ENCODE data around the gene NASP. TPM values are rescaled to one million over a fixed set of nuclear protein-coding genes. Genes with fewer than 3 reads are reported as not detected.

Gene NASP
- total and polyA plus RNA-seq, 2 experiments from 2014 or later: 68.6 to 82.6 TPM

DNA sequence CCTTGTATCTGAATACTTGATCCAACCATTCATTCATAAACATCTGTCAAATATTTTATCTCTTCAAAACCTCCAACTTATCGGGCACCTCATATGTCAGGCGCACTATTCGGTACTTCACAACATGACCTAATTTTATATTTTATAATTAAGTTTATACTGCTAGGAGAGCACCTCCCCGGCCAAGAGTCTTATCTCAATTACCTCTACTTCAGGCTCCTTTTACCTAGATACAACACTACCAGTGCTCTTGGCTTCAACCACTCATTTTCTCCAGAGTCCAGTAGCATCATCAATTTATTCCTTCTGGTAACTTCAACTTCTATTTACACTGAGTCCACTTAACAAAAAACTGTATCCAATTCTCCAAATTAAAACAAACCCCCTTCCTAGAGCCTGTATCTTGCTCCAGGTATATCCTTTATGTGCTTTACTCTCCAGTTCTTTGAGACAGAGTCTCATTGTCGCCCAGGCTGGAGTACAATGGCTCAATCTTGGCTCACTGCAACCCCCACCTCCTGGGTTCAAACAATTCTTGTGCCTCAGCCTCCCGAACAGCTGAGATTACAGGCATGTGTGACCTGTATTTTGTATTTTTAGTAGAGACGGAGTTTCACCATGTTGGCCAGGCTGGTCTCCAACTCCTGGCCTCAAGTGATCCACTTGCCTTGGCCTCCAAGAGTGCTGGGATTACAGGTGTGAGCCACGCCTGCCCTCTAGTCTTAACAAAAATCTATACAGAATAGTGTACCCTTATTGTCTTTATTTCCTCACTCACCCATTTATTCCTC, 83.7 kb downstream of the NASP start:
- Histone ChIP-seq H3K36me3 (replicated peaks; ENCODE audit: insufficient read depth, low read depth) (no peaks in the 10 kb centered on the region), H3K27me3 (no peaks in the 10 kb centered on the region), H3K4me3 (no peak overlapping the region), H3K4me1 (ENCODE audit: insufficient read depth) (peaks cover 14% of the 10 kb centered on the region), H3K4me2 (no peak overlapping the region), H3K27ac (no peak overlapping the region), H3K9me3 (ENCODE audit: low read depth) (no peaks in the 10 kb centered on the region), H2AFZ (no peak overlapping the region), H3K79me2 (peaks cover 100% of the 10 kb centered on the region), H3K9me2 (replicated peaks; ENCODE audit: insufficient read depth) (no peaks in the 10 kb centered on the region), H4K20me1 (ENCODE audit: insufficient read depth, poor library complexity, severe bottlenecking) (peaks cover 95% of the 10 kb centered on the region)
- TF ChIP-seq, protein P1, sequence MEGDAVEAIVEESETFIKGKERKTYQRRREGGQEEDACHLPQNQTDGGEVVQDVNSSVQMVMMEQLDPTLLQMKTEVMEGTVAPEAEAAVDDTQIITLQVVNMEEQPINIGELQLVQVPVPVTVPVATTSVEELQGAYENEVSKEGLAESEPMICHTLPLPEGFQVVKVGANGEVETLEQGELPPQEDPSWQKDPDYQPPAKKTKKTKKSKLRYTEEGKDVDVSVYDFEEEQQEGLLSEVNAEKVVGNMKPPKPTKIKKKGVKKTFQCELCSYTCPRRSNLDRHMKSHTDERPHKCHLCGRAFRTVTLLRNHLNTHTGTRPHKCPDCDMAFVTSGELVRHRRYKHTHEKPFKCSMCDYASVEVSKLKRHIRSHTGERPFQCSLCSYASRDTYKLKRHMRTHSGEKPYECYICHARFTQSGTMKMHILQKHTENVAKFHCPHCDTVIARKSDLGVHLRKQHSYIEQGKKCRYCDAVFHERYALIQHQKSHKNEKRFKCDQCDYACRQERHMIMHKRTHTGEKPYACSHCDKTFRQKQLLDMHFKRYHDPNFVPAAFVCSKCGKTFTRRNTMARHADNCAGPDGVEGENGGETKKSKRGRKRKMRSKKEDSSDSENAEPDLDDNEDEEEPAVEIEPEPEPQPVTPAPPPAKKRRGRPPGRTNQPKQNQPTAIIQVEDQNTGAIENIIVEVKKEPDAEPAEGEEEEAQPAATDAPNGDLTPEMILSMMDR (IDR thresholded peaks at IDR 0.05; ENCODE audit: poor library complexity): no peak
- TF ChIP-seq EZH2 (IDR thresholded peaks at IDR 0.05; ENCODE audit: borderline replicate concordance) (no peak), EZH2phosphoT487 (IDR thresholded peaks at IDR 0.05; ENCODE audit: low read depth, severe bottlenecking, unreplicated experiment) (no peak)
- DNase-seq (ENCODE audit: low spot score): no peak
- WGBS (ENCODE audit: low lambda C conversion rate, missing lambda C conversion rate): 88% methylated on average over 8 of the region's 8 CpGs

Small RNAs within 50 kb of the gene (small RNA-seq; reads per million reads assigned to genes)
- gene AL355480.1 (not detected), gene AL355480.2 (not detected), gene AL355480.3 (not detected), gene AL355480.4 (not detected)

Other genes starting within 250 kb of the NASP start
- 10.4 and 10.6 TPM in 2 replicates for gene TOE1, start 243.9 kb upstream of the NASP start, total RNA-seq
- 12.2 and 17.4 TPM in 2 replicates for gene TOE1, start 243.9 kb upstream of the NASP start, polyA plus RNA-seq
- gene MUTYH, start 243.6 kb upstream of the NASP start, total RNA-seq: 16.6 and 23.5 TPM in 2 replicates
- 24.9 and 29.6 TPM in 2 replicates for gene MUTYH, start 243.6 kb upstream of the NASP start, polyA plus RNA-seq
- gene TESK2, start 92.9 kb upstream of the NASP start, total RNA-seq: 8.2 and 8.6 TPM in 2 replicates
- 6.2 and 6.4 TPM in 2 replicates for gene TESK2, start 92.9 kb upstream of the NASP start, polyA plus RNA-seq
- gene CCDC163, start 84.0 kb upstream of the NASP start, total RNA-seq: 0.60 and 1.2 TPM in 2 replicates
- 0.62 and 3.3 TPM in 2 replicates for gene CCDC163, start 84.0 kb upstream of the NASP start, polyA plus RNA-seq
- 5.7 and 11.5 TPM in 2 replicates for gene MMACHC, start 83.7 kb upstream of the NASP start, total RNA-seq
- gene MMACHC, start 83.7 kb upstream of the NASP start, polyA plus RNA-seq: 0.86 and 2.2 TPM in 2 replicates
- gene PRDX1, start 62.2 kb upstream of the NASP start, total RNA-seq: 523 and 532 TPM in 2 replicates
- 660 and 666 TPM in 2 replicates for gene PRDX1, start 62.2 kb upstream of the NASP start, polyA plus RNA-seq
- gene AKR1A1, start 33.2 kb upstream of the NASP start, total RNA-seq: 174 and 186 TPM in 2 replicates
- gene AKR1A1, start 33.2 kb upstream of the NASP start, polyA plus RNA-seq: 235 and 271 TPM in 2 replicates
- gene CCDC17, start 40.0 kb downstream of the NASP start, total RNA-seq: 1.3 and 1.4 TPM in 2 replicates
- 0.73 and 1.4 TPM in 2 replicates for gene CCDC17, start 40.0 kb downstream of the NASP start, polyA plus RNA-seq
- gene GPBP1L1, start 102.5 kb downstream of the NASP start, total RNA-seq: 95.8 and 115 TPM in 2 replicates
- 56.9 and 67.9 TPM in 2 replicates for gene GPBP1L1, start 102.5 kb downstream of the NASP start, polyA plus RNA-seq
- gene TMEM69, start 104.1 kb downstream of the NASP start, total RNA-seq: 30.1 and 33.5 TPM in 2 replicates
- gene TMEM69, start 104.1 kb downstream of the NASP start, polyA plus RNA-seq: 30.6 and 36.5 TPM in 2 replicates
- gene IPP, start 166.6 kb downstream of the NASP start, total RNA-seq: 10.0 and 14.4 TPM in 2 replicates
- gene IPP, start 166.6 kb downstream of the NASP start, polyA plus RNA-seq: 11.9 and 15.3 TPM in 2 replicates
- 23.8 and 25.8 TPM in 2 replicates for gene MAST2, start 219.6 kb downstream of the NASP start, total RNA-seq
- 32.4 and 33.5 TPM in 2 replicates for gene MAST2, start 219.6 kb downstream of the NASP start, polyA plus RNA-seq

Measured in hepatocyte (in vitro differentiated cells).